ENCODE measurements around the gene FOXA3.

Gene FOXA3

DNA sequence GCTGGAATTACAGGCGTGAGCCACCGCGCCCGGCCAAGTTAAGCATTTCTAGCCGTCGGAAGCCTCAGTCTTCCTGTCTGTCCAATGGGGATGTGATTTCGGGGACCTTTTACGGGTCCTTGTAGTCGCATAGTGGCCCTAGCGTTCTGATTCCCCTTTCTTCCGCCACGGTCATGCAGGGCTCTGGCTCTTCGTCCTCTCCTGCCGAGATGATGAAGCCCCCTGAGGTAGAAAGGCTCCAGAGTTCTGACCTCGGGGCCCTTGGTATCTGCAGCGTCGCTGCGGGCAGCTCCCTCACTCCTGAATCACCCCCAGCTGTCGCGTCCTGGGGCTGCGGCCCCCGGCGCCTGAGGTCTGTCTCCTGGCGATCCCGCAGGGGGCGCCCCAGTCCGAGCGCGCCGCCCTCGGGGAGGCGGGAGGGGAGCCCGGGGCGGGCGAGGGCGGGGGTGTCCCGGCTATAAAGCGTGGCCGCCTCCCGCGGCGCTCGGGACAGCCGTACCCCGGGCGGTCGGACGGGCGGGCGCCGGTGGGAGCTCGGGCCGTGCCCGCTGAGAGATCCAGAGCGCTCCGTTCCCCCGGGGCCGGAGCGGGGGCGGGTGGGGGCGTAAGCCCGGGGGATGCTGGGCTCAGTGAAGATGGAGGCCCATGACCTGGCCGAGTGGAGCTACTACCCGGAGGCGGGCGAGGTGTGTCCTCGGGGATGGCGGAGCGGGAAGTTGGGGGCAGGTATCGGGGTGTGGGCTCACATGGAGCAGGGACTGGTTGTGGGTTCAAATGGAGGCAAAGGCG, at the start of gene FOXA3:
Gene FOXA3 (plus strand): TSS at position 487 of the 789 bp plus-strand sequence. CDS start 131 bp downstream, at position 618.
- peak; percentile 65 for ATAC-seq
- TF ChIP-seq GLIS3 (CRISPR knock-in tag; IDR thresholded peaks at IDR 0.05) (no peak), ARNTL (CRISPR knock-in tag; IDR thresholded peaks at IDR 0.05; ENCODE audit: borderline replicate concordance, low read depth) (no peak), ZFP3 (CRISPR knock-in tag; IDR thresholded peaks at IDR 0.05) (no peak), BACH2 (CRISPR knock-in tag; IDR thresholded peaks at IDR 0.05; ENCODE audit: borderline replicate concordance) (no peak), ZNF8 (CRISPR knock-in tag; IDR thresholded peaks at IDR 0.05) (no peak), CSDC2 (CRISPR knock-in tag; IDR thresholded peaks at IDR 0.05) (no peak), PPARA (CRISPR knock-in tag; IDR thresholded peaks at IDR 0.05; ENCODE audit: borderline replicate concordance) (no peak), TCF4 (CRISPR knock-in tag; IDR thresholded peaks at IDR 0.05; ENCODE audit: borderline replicate concordance) (no peak), SNAI2 (CRISPR knock-in tag; IDR thresholded peaks at IDR 0.05) (no peak)

DNA sequence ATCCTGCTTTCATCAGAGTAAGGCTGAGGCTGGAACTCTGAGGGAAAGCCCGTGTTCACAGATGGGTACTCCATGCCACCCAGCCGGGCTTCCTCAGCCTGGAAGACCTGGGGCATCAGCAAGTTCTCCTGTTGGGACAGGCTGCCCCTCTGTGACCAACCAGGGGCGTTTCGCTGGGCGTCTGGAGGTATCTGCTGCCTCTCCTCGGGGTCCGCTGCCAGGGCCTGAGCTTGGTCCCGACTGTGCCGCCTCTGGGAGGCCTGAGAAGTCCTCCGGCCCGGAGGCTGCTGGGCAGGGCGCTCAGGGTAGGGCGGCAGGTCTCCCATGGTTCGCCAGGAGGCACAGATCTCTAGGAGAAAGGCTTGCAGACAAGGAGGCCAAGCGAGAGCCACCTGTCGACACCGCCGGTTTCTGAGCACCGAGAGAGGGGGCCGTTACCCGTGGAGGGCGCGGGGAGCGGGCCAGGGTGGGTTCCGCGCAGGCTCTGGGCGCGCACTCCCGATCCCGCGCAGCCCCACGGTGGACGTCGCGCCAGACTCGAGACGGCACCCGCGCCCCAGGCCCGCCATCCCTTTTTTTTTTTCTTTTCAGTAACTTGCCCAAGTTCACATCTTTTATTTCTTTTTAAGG, 49.2 kb upstream of the FOXA3 start, which contains the start of gene RSPH6A:
Gene RSPH6A (minus strand): TSS at position 458 of the 630 bp plus-strand sequence. CDS start 132 bp downstream, at position 326.
- TF ChIP-seq, protein P1, sequence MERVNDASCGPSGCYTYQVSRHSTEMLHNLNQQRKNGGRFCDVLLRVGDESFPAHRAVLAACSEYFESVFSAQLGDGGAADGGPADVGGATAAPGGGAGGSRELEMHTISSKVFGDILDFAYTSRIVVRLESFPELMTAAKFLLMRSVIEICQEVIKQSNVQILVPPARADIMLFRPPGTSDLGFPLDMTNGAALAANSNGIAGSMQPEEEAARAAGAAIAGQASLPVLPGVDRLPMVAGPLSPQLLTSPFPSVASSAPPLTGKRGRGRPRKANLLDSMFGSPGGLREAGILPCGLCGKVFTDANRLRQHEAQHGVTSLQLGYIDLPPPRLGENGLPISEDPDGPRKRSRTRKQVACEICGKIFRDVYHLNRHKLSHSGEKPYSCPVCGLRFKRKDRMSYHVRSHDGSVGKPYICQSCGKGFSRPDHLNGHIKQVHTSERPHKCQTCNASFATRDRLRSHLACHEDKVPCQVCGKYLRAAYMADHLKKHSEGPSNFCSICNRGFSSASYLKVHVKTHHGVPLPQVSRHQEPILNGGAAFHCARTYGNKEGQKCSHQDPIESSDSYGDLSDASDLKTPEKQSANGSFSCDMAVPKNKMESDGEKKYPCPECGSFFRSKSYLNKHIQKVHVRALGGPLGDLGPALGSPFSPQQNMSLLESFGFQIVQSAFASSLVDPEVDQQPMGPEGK (CRISPR knock-in tag; IDR thresholded peaks at IDR 0.05; ENCODE audit: borderline replicate concordance) = no peak
- TF ChIP-seq TOX (CRISPR knock-in tag; IDR thresholded peaks at IDR 0.05; ENCODE audit: borderline replicate concordance) = no peak
- TF ChIP-seq ZNF70 (CRISPR knock-in tag; IDR thresholded peaks at IDR 0.05) = no peak
- no peak for ATAC-seq

DNA sequence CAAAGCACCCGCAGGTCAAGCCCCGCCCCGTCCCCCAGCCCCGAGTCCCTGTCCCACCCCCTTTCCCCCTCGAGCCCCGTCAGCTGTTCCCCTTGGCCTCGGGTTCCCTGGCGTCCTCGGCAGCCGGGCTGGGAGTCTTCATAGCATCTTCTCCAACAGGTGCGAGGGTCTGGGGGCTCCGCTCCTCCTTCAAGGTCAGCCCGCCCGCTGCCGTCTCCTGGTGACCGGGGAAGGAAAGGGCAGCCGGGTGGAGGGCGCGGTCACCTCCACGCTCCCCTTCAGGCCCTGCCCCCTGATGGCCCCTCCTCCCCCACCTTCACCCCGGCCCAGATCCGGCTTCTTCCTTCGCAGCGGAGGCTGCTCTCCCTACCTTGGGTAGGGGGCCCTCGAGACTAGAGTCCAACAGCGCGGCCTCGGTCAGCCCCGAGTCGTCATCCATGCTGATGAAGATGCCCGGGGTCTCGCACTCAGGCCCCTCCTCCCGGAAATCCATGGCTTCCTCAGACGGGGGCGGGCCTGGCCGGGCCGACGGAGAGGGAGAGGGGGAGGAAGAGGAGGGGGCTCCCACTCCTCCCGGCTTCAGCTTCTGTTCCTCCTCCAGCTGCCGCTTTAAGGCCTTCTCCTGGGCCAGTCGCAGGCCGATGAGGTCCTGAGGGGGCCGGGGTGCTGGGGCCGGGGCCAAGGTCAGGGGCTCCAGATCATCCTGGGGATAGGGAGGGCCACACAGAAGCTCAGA, 48.5 kb upstream of the FOXA3 start:
- TF ChIP-seq ZFP3 (CRISPR knock-in tag; IDR thresholded peaks at IDR 0.05) (no peak), OSR1 (CRISPR knock-in tag; IDR thresholded peaks at IDR 0.05) (no peak), GLIS3 (CRISPR knock-in tag; IDR thresholded peaks at IDR 0.05) (no peak)
- no peak for ATAC-seq

DNA sequence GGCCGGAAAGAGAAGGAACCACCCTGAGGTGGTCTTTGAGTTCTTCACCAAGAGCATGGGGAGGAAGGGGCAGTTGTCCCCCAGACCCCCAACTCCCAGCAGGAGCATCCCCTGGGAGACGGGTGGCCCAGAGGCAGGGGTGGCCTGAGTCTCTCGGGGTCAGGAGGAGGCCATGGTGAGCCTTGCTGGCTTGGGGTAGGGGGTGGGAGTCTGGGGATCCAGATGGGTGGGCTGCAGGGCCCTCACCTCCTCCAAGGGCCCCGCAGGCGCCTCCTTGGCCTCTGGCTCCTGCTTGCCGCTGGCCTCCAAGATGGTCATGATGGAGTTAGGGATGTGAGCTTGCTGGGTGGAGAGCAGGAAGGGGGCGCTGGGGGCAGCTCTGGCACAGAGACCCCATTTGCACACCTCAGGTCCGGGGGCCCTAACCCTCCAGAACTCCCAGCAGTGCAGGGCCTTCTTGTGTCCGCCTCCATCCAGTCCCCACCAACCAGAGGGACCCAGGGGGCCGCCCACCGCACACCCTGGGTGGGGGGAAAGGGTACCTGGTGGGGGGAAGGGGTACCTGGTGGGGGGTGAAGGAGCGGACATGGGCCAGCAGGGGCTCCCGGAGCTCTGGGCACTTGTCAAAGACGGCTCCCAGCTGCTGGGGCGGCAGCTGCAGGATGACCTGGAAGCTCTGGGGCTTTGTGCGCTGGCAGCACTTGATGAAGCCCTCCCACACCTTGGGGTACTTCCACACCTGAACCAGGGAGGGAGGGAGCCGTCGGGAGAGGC, 47.7 kb upstream of the FOXA3 start:
- TF ChIP-seq, protein P2, sequence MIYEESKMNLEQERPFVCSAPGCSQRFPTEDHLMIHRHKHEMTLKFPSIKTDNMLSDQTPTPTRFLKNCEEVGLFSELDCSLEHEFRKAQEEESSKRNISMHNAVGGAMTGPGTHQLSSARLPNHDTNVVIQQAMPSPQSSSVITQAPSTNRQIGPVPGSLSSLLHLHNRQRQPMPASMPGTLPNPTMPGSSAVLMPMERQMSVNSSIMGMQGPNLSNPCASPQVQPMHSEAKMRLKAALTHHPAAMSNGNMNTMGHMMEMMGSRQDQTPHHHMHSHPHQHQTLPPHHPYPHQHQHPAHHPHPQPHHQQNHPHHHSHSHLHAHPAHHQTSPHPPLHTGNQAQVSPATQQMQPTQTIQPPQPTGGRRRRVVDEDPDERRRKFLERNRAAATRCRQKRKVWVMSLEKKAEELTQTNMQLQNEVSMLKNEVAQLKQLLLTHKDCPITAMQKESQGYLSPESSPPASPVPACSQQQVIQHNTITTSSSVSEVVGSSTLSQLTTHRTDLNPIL (CRISPR knock-in tag; IDR thresholded peaks at IDR 0.05; ENCODE audit: low read depth) = no peak
- TF ChIP-seq, protein P3, sequence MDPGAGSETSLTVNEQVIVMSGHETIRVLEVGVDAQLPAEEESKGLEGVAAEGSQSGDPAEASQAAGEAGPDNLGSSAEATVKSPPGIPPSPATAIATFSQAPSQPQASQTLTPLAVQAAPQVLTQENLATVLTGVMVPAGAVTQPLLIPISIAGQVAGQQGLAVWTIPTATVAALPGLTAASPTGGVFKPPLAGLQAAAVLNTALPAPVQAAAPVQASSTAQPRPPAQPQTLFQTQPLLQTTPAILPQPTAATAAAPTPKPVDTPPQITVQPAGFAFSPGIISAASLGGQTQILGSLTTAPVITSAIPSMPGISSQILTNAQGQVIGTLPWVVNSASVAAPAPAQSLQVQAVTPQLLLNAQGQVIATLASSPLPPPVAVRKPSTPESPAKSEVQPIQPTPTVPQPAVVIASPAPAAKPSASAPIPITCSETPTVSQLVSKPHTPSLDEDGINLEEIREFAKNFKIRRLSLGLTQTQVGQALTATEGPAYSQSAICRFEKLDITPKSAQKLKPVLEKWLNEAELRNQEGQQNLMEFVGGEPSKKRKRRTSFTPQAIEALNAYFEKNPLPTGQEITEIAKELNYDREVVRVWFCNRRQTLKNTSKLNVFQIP (CRISPR knock-in tag; IDR thresholded peaks at IDR 0.05; ENCODE audit: borderline replicate concordance, low read depth) = no peak
- TF ChIP-seq, protein P1 (CRISPR knock-in tag; IDR thresholded peaks at IDR 0.05; ENCODE audit: borderline replicate concordance) = no peak
- no peak for TF ChIP-seq ZNF565 (CRISPR knock-in tag; conservative IDR thresholded peaks at IDR 0.05; ENCODE audit: low read depth)
- no peak for TF ChIP-seq ZC3H10 (CRISPR knock-in tag; IDR thresholded peaks at IDR 0.05)
- no peak for ATAC-seq
